Transverse colon (tissue), 3 donors: ENCODE measurements around the gene AK9.

Experiments used
- CTCF ChIP-seq, 5 experiments: fragments of 200-600 bp in 3 of 5; fragments of 450-650 bp in 2 of 5; sonication (generic) in 3 of 5; IDR thresholded peaks; 1 replicate in 2 of 5; 2 replicates in 3 of 5; pipeline ENCODE4 v1.5.1; 2016 to 2017; ENCODE audit warnings: antibody characterized with exemption in 5 of 5, inconsistent platforms in 3 of 5, mild to moderate bottlenecking in 2 of 5, moderate library complexity in 1 of 5
- EP300 ChIP-seq: sonication (generic); formaldehyde crosslinking; IDR thresholded peaks from one replicate; pipeline ENCODE4 v1.6.1; 2017; ENCODE audit warnings: antibody characterized with exemption, low read depth
- POLR2A ChIP-seq: fragments of 450-650 bp; IDR thresholded peaks from one replicate; pipeline ENCODE4 v1.6.1; 2016; ENCODE audit warnings: antibody characterized with exemption, mild to moderate bottlenecking, moderate library complexity

DNA sequence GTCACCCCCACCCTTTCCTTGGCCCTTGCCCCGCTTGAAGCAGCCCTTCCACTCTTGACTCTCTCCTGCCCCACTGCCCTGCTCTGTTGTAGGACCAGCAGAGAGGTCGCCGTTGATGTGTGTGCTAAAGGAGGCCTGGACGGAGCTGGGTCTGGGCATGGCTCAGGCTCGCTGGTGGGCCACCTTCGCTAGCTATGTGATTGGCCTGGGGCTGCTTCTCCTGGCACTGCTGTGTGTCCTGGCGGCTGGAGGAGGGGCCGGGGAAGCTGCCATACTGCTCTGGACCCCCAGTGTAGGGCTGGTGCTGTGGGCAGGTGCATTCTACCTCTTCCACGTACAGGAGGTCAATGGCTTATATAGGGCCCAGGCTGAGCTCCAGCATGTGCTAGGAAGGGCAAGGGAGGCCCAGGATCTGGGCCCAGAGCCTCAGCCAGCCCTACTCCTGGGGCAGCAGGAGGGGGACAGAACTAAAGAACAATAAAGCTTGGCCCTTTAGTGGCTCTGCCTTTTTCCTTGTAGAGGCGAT lies 247.5 kb downstream of the AK9 start:
- TF ChIP-seq CTCF (IDR thresholded peaks at IDR 0.05) = no peak
- TF ChIP-seq POLR2A = no peak
- TF ChIP-seq EP300 = no peak
